ENCODE results near the gene WDFY2.
"Not testable (repeated sequence)": the region's sequence is repeated elsewhere in the genome, so short reads cannot be mapped to it uniquely, and the experiment has no call there.

WDFY2 gene

GRCh38 chr13:51583875-51584730 lies at the start of gene WDFY2:
Gene WDFY2, plus strand, starts transcription at chr13:51584462. Its CDS starts 226 bp downstream, at chr13:51584688.
- DNase-seq, result peak; percentile 95

- DNase-seq, result no peak
Observed at GRCh38 chr13:51538591-51539179, 45.6 kb upstream of the WDFY2 start.

- no peak for DNase-seq
Observed at GRCh38 chr13:51539887-51540286, 44.4 kb upstream of the WDFY2 start.

- no peak for DNase-seq
Observed at GRCh38 chr13:51541037-51541436, 43.2 kb upstream of the WDFY2 start.

GRCh38 chr13:51541809-51542258 lies 42.4 kb upstream of the WDFY2 start:
- DNase-seq, result no peak

- no peak for DNase-seq
Observed at GRCh38 chr13:51542346-51543242, 41.7 kb upstream of the WDFY2 start.

GRCh38 chr13:51545446-51545845 lies 38.8 kb upstream of the WDFY2 start:
- DNase-seq, result not testable (repeated sequence)

- DNase-seq, result no peak
Observed at GRCh38 chr13:51547425-51548176, 36.7 kb upstream of the WDFY2 start.

- no peak for DNase-seq
Observed at GRCh38 chr13:51549050-51549449, 35.2 kb upstream of the WDFY2 start.

GRCh38 chr13:51549593-51549992 lies 34.7 kb upstream of the WDFY2 start:
- DNase-seq, result no peak

GRCh38 chr13:51550151-51550550 lies 34.1 kb upstream of the WDFY2 start:
- DNase-seq, result no peak

GRCh38 chr13:51551416-51551815 lies 32.8 kb upstream of the WDFY2 start:
- DNase-seq, result no peak

- DNase-seq, result no peak
Observed at GRCh38 chr13:51552027-51552426, 32.2 kb upstream of the WDFY2 start.

- DNase-seq, result no peak
Observed at GRCh38 chr13:51553531-51553930, 30.7 kb upstream of the WDFY2 start.

GRCh38 chr13:51556740-51557139 lies 27.5 kb upstream of the WDFY2 start:
- no peak for DNase-seq

- no peak for DNase-seq
Observed at GRCh38 chr13:51557438-51557837, 26.8 kb upstream of the WDFY2 start.

- DNase-seq, result no peak
Observed at GRCh38 chr13:51557875-51558612, 26.2 kb upstream of the WDFY2 start.

- DNase-seq, result no peak
Observed at GRCh38 chr13:51559946-51560735, 24.1 kb upstream of the WDFY2 start.

- no peak for DNase-seq
Observed at GRCh38 chr13:51562011-51562671, 22.1 kb upstream of the WDFY2 start.

GRCh38 chr13:51564252-51564651 lies 20.0 kb upstream of the WDFY2 start:
- no peak for DNase-seq
